Uterus (tissue), 2 donors: ENCODE measurements around the gene GAP43.

ENCODE experiments used
- CTCF ChIP-seq, 4 experiments: fragments of 200-600 bp in 2 of 4; fragments of 450-650 bp in 2 of 4; sonication (generic) in 2 of 4; IDR thresholded peaks; one replicate each; pipeline ENCODE4 v1.5.1; 2016 to 2019; ENCODE audit warnings: antibody characterized with exemption in 4 of 4, mild to moderate bottlenecking in 2 of 4, moderate library complexity in 1 of 4
- POLR2A ChIP-seq, 2 donors: fragments of 450-650 bp; IDR thresholded peaks; one replicate each; pipeline ENCODE4 v1.6.1; 2016; ENCODE audit warnings: antibody characterized with exemption in 2 of 2, mild to moderate bottlenecking in 1 of 2, moderate library complexity in 1 of 2

- no peak for TF ChIP-seq CTCF (IDR thresholded peaks at IDR 0.05)
- TF ChIP-seq POLR2A (IDR thresholded peaks at IDR 0.05), result no peak
Measured at GRCh38 chr3:115666081-115666480, 42.8 kb downstream of the GAP43 start.
